Subcutaneous abdominal adipose tissue (tissue), 5 donors: Measurements from ENCODE around the gene PLEKHH3.
A peak's percentile ranks its signal among the peaks of the same experiment; 100 is the strongest.

Experiments used
- H3K27ac ChIP-seq: one replicate; pipeline ENCODE4 v1.7.0; 2013; ENCODE audit warnings: low read depth, mild to moderate bottlenecking, inconsistent platforms, low read length, moderate library complexity
- H3K27me3 ChIP-seq, 5 donors: one replicate each; pipeline ENCODE4 v1.7.0; 2013; ENCODE audit warnings: low read length in 5 of 5, inconsistent platforms in 1 of 5; ENCODE audit not compliant: control insufficient read depth in 5 of 5, insufficient read depth in 4 of 5
- H3K36me3 ChIP-seq, 5 donors: one replicate each; pipeline ENCODE4 v1.7.0; 2013; ENCODE audit warnings: low read length in 5 of 5; ENCODE audit not compliant: control insufficient read depth in 5 of 5, insufficient read depth in 5 of 5
- H3K4me1 ChIP-seq, 5 donors: one replicate each; pipeline ENCODE4 v1.7.0; 2013; ENCODE audit warnings: low read length in 5 of 5, mild to moderate bottlenecking in 3 of 5, moderate library complexity in 1 of 5; ENCODE audit not compliant: control insufficient read depth in 5 of 5, insufficient read depth in 5 of 5
- H3K4me3 ChIP-seq, 5 donors: one replicate each; pipeline ENCODE4 v1.7.0; 2013; ENCODE audit warnings: low read length in 5 of 5, low read depth in 1 of 5
- H3K9ac ChIP-seq, 5 donors: one replicate each; pipeline ENCODE4 v1.7.0; 2013; ENCODE audit warnings: low read length in 5 of 5, mild to moderate bottlenecking in 4 of 5, moderate library complexity in 3 of 5
- H3K9me3 ChIP-seq, 5 donors: one replicate each; pipeline ENCODE4 v1.7.0; 2013; ENCODE audit warnings: low read length in 5 of 5; ENCODE audit not compliant: control insufficient read depth in 5 of 5
- donor health status: healthy.
- donor health status: healthy.
- donor health status: healthy.
- donor health status: healthy.
- donor health status: healthy.

The PLEKHH3 gene

GRCh38 chr17:42679492-42680330 is 2.9 kb upstream of the PLEKHH3 start:
- Histone ChIP-seq H3K36me3 (no peaks in the 10 kb centered on the region), H3K27ac (peak overlapping the region; percentile 76), H3K27me3 (peaks cover 0 to 21% (median 12%) of the 10 kb centered on the region in 5 donors), H3K9ac (peak overlapping the region in 4 of 5 donors; percentile 38 to 75 (median 64)), H3K4me3 (peak overlapping the region; percentile 54 to 70 (median 61)), H3K4me1 (peaks cover 2 to 83% (median 79%) of the 10 kb centered on the region in 5 donors), H3K9me3 (no peaks in the 10 kb centered on the region)

GRCh38 chr17:42678951-42679491 is 2.2 kb upstream of the PLEKHH3 start:
- Histone ChIP-seq H3K9me3 (no peaks in the 10 kb centered on the region), H3K27me3 (peaks cover 0 to 18% (median 12%) of the 10 kb centered on the region in 5 donors), H3K9ac (peak overlapping the region in 3 of 5 donors; percentile 58 to 75 (median 71))

GRCh38 chr17:42677921-42678781 is 1.4 kb upstream of the PLEKHH3 start:
- Histone ChIP-seq H3K27me3 (peaks cover 0 to 11% (median 9%) of the 10 kb centered on the region in 5 donors), H3K4me3 (peak overlapping the region; percentile 67 to 96 (median 74)), H3K9me3 (no peaks in the 10 kb centered on the region), H3K4me1 (peaks cover 7 to 87% (median 81%) of the 10 kb centered on the region in 5 donors), H3K27ac (peak overlapping the region; percentile 85), H3K9ac (peak overlapping the region in 4 of 5 donors; percentile 56 to 82 (median 76)), H3K36me3 (peaks cover 0 to 7% (median 4%) of the 10 kb centered on the region in 5 donors)

More at GRCh38 chr17:42678951-42679491, 2.2 kb upstream of the PLEKHH3 start:
- Histone ChIP-seq H3K36me3 (no peaks in the 10 kb centered on the region), H3K27ac (peak overlapping the region; percentile 85), H3K4me3 (peak overlapping the region; percentile 54 to 74 (median 67)), H3K4me1 (peaks cover 7 to 87% (median 82%) of the 10 kb centered on the region in 5 donors)

- H3K9ac ChIP-seq = peak overlapping the region in 4 of 5 donors; percentile 60 to 82 (median 76)
- peaks cover 7 to 83% (median 74%) of the 10 kb centered on the region in 5 donors for H3K4me1 ChIP-seq
- peak overlapping the region; percentile 85 for H3K27ac ChIP-seq
- peak overlapping the region; percentile 77 to 96 (median 94) for H3K4me3 ChIP-seq
- peaks cover 0 to 5% (median 5%) of the 10 kb centered on the region in 5 donors for H3K27me3 ChIP-seq
- H3K9me3 ChIP-seq = no peaks in the 10 kb centered on the region
- peaks cover 0 to 17% (median 13%) of the 10 kb centered on the region in 5 donors for H3K36me3 ChIP-seq
Measured at GRCh38 chr17:42677012-42677857, 441 bp upstream of the PLEKHH3 start.

- H3K36me3 ChIP-seq = peaks cover 0 to 29% (median 24%) of the 10 kb centered on the region in 5 donors
- H3K9me3 ChIP-seq = no peaks in the 10 kb centered on the region
- peak overlapping the region; percentile 76 for H3K27ac ChIP-seq
- peaks cover 7 to 77% (median 64%) of the 10 kb centered on the region in 5 donors for H3K4me1 ChIP-seq
- peak overlapping the region in 4 of 5 donors; percentile 46 to 91 (median 77) for H3K9ac ChIP-seq
- H3K27me3 ChIP-seq = no peaks in the 10 kb centered on the region
- peak overlapping the region; percentile 91 to 96 (median 96) for H3K4me3 ChIP-seq
Measured at GRCh38 chr17:42675965-42676423, 800 bp downstream of the PLEKHH3 start.

- Histone ChIP-seq H3K9me3 (no peaks in the 10 kb centered on the region), H3K4me1 (peaks cover 7 to 76% (median 62%) of the 10 kb centered on the region in 5 donors), H3K9ac (peak overlapping the region in 4 of 5 donors; percentile 46 to 91 (median 77)), H3K27me3 (no peaks in the 10 kb centered on the region), H3K4me3 (peak overlapping the region; percentile 91 to 96 (median 96)), H3K36me3 (peaks cover 0 to 34% (median 30%) of the 10 kb centered on the region in 5 donors), H3K27ac (peak overlapping the region; percentile 76)
Measured at GRCh38 chr17:42675348-42675964, 1.3 kb downstream of the PLEKHH3 start.

GRCh38 chr17:42674755-42675347 is 1.9 kb downstream of the PLEKHH3 start:
- Histone ChIP-seq H3K27ac (peak overlapping the region; percentile 76), H3K36me3 (peaks cover 0 to 39% (median 33%) of the 10 kb centered on the region in 5 donors), H3K27me3 (no peaks in the 10 kb centered on the region), H3K9me3 (no peaks in the 10 kb centered on the region), H3K4me1 (peaks cover 5 to 70% (median 56%) of the 10 kb centered on the region in 5 donors), H3K4me3 (peak overlapping the region; percentile 84 to 96 (median 94)), H3K9ac (peak overlapping the region; percentile 42 to 91 (median 80))

- Histone ChIP-seq H3K36me3 (peaks cover 0 to 46% (median 40%) of the 10 kb centered on the region in 5 donors), H3K4me3 (peak overlapping the region; percentile 84 to 96 (median 94)), H3K27me3 (no peaks in the 10 kb centered on the region), H3K4me1 (peaks cover 5 to 66% (median 53%) of the 10 kb centered on the region in 5 donors), H3K27ac (peak overlapping the region; percentile 76), H3K9me3 (no peaks in the 10 kb centered on the region), H3K9ac (peak overlapping the region in 4 of 5 donors; percentile 42 to 87 (median 72))
Measured at GRCh38 chr17:42673885-42674754, 2.7 kb downstream of the PLEKHH3 start.
